HG03196 (cell line): ENCODE data around the gene TSPAN4.

Experiments
- ATAC-seq: cut with Tn5 transposase; IDR thresholded peaks from one replicate; pipeline ENCODE4 v1.9.1; 2021; ENCODE audit not compliant: unreplicated experiment

Gene TSPAN4

DNA sequence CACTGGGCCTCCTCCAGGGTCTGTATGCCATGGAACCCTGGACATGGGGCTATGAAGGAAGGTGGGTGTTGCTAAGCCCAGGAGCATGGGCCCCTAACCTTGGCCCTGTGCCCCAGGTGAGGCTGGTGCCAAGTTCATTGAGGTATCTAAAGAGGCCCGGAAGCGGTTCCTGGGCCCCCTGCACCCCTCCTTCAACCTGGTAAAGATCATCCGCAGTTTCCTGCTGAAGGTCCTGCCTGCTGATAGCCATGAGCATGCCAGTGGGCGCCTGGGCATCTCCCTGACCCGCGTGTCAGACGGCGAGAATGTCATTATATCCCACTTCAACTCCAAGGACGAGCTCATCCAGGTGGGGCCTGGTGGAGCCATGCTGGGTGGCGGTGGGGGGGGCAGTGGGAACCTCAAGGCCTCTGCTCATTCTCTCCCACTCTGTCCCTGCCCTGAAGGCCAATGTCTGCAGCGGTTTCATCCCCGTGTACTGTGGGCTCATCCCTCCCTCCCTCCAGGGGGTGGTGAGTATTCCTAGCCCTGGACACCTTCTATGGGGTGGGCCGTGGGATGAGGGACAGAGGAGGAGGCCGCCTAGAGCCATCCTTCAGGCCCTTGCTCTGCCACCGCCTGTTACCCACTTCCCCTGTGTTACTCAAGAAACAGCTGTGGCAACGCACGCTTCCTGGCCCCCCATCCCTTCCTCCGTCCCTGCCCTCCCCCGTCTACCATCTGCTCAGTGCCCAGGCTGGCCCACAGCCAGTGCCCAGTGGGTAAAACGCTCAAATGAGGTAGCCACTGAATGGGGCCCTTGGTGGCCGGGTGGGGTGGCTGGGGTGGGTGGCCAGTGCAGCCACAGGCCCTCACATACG, 20.9 kb upstream of the TSPAN4 start:
- no peak for ATAC-seq

GRCh38 chr11:823441-824291, 19.0 kb upstream of the TSPAN4 start:
- ATAC-seq, result no peak

DNA sequence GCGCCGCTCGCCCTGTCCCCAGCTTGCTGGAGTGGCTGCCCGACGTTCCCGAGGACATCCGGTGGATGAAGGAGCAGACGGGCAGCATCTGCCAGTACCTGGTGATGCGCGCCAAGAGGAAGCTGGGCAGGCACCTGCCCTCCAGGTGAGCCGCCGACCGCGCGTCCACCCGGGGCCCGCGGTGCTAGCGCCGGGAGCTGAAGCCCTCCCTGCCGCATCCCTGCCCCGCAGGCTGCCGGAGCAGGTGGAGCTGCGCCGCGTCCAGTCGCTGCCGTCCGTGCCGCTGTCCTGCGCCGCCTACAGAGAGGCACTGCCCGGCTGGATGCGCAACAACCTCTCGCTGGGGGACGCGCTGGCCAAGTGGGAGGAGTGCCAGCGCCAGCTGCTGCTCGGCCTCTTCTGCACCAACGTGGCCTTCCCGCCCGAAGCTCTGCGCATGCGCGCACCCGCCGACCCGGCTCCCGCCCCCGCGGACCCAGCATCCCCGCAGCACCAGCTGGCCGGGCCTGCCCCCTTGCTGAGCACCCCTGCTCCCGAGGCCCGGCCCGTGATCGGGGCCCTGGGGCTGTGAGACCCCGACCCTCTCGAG, 18.3 kb upstream of the TSPAN4 start:
- no peak for ATAC-seq

DNA sequence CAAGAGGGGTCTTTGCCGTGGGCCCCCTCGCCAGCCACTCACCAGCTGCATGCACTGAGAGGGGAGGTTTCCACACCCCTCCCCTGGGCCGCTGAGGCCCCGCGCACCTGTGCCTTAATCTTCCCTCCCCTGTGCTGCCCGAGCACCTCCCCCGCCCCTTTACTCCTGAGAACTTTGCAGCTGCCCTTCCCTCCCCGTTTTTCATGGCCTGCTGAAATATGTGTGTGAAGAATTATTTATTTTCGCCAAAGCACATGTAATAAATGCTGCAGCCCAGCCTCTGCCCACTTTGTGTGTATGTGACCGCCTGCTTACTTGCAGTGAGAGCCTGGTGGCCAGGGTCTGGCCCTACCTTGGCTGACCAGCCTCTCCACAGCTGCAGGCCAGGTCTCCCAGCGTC, 17.7 kb upstream of the TSPAN4 start:
- ATAC-seq, result no peak

DNA sequence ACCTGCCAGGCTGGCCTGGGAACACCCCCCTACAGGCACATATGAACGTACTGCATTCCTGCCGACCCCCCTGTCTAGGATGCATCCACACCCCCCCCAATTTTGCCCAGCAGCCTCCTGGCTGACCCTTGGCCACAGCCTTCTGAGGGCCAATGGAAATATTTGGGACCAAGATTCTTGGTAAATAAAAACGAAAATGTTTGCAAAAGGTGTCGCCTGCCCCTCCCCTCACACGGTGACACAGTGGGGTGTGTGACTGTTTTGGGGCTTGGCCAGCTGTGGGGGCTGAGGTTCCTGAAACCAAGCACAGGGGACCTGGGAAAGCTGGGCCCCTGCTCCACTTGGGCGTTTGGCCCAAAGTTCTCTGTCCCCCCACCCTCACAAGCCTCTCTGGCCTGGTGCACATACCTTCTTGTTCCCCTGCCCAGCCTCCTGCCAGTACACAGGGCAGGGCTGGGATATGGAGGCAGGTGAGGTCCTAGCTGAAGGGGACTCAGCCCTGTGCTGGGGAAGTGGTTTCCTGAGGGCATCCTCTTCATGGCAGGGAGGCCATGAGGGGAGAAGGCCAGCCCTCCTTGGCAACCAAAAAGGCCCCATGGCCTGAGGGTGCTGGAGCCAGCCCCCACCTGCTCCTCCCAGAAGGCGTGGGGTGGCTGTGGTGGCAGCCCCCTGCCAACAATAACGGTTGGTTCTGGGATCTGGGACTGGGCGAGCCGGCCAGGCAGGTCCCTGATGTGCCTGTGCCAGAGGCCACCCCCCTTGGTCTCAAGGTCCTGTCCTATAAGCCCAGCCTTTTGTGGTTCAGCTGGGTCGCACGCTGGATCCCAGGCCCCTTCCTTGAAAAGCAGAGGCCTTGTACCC, 17.1 kb upstream of the TSPAN4 start:
- no peak for ATAC-seq

DNA sequence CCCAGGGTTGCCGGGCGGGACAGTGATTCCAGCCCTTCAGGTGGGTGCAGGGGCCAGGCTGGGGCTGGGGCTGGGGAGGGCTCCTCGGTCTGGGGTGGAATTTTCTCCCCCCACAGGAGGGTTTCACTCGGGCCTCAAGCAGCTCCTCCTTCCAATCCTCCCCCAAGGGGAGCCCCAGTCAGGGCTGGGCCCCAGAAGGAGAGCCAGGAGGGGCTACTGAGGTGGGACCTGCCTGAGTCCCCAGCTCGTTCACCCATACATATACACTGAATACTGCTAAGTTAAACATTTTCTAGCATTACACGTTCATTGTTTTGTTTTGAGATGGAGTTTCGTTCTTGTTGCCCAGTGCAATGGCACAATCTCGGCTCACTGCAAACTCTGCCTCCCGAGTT, 16.4 kb upstream of the TSPAN4 start:
- no peak for ATAC-seq

- ATAC-seq, result no peak
Measured at GRCh38 chr11:826836-827145, 15.9 kb upstream of the TSPAN4 start.

- no peak for ATAC-seq
Measured at GRCh38 chr11:827146-827896, 15.3 kb upstream of the TSPAN4 start.

GRCh38 chr11:827897-828192, 14.8 kb upstream of the TSPAN4 start, which contains the start of gene CRACR2B:
Gene CRACR2B, plus strand, starts transcription at chr11:827919. Its CDS starts 689 bp downstream, at chr11:828608.
- no peak for ATAC-seq

- ATAC-seq, result no peak
Measured at GRCh38 chr11:828506-829175, 14.0 kb upstream of the TSPAN4 start.

- no peak for ATAC-seq
Measured at GRCh38 chr11:829176-829846, 13.3 kb upstream of the TSPAN4 start.

DNA sequence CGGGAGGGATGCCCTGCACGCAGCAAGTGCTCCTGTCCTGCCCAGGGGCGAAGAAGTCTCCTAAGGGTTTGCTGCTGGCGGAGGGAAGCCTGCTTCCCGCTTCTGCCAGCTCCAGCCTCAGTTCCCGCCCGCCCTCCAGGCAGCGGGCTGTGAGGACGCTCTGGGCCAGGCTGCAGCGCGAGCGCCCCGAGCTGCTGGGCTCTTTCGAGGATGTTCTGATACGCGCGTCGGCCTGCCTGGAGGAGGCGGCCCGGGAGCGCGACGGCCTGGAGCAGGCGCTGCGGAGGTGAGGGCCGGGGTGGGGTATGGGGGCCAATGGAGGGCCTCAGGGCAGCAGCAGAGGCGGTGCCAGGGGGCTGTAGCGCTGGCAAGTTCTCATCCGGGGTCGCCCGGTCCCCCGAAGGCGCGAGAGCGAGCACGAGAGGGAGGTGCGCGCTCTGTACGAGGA, 12.8 kb upstream of the TSPAN4 start:
- no peak for ATAC-seq

DNA sequence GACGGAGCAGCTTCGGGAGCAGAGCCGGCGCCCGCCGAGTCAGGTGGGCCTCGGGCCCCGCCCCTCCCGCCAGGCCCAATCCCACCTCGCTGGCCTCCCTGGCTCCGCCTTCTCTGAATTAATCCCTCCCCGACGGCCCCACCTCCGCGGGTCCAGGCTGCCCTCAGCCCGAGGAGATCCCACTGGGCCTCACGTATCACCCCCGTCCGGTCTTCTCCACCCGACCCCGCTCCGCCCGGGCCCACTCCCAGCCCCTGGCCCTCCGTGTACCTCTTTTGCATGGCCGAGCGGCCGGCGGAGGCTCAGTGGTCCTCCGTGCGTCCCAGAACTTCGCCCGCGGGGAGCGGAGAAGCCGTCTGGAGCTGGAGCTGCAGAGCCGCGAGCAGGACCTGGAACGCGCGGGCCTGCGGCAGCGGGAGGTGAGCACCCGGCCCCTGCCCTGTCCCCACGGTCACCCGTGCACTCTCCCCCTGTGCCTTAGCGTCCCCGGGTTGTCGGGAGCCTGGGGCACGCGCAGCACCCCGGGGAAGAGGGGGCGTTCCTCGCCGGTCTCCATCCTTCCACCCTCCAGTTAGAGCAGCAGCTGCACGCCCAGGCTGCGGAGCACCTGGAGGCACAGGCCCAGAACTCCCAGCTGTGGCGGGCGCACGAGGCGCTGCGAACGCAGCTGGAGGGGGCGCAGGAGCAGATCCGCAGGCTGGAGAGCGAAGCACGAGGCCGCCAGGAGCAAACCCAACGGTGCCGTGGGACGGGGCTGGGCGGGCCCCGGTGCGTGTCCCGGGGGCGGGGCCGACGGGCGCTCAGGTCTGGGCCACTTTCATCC, 12.1 kb upstream of the TSPAN4 start:
- no peak for ATAC-seq

DNA sequence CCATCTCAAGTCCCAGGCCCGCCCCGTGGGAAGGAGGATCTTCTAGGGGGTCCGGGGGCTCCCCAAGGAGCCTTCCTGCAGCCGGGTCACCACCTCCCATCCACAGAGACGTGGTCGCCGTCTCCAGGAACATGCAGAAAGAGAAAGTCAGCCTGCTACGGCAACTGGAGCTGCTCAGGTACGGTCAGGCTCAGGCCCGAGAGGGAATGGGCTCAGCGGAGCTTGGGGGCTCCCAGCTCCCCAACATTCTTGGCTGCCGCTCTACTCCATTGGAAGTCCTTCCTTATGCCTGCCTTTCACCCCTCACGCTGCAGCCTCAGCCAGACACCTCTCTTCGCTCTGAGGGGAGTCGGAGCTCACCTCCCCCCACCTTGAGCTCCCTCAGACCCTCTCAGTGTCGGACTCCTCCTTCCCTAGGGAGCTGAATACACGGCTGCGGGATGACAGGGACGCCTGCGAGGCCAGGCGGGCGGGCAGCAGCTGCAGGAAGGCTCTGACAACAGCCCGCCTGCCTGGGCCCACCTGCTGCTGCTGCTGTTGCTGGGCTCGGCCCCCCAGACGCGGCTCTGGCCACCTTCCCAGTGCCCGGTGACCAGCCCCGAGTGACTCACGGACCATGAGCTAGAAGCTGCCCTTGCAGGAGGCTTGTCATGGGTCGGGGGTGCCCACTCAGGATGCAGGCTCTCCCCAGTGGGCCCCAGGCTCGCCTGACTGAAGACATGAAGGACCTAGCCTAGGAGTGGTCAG, 11.4 kb upstream of the TSPAN4 start:
- ATAC-seq, result no peak

DNA sequence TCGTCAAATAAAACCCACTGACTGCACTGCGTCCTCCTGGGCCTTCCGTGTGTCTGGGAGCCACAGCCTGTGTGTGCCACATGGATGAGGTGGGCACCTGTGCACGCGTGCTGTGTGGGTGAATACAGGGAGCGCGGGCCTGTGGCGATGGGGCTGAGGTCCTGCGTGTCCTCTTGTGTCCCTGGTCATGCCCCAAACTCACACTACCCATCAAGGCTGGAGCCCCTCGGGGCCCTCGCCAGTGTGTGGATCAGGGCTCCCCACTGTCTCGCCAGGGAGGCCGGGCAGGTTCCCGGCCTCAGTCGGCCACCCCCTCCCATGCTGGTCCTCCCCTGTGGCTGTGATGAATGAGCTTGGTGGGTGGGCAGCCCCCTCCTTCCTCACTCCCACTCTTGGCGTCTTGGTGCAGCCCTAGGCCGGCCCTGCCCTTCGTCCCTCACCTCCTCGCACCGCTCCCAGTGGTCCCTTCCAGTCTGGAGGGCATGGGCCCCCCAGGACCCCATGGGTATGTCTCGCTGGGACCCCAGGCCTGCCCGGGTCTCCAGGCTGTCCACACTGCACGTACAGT, 10.6 kb upstream of the TSPAN4 start:
- ATAC-seq, result no peak

- peak; percentile 31 for ATAC-seq
Measured at GRCh38 chr11:832529-833113, 10.0 kb upstream of the TSPAN4 start, which contains the start of gene CD151. Gene CD151, plus strand, starts transcription at chr11:832952. Its CDS starts 3,118 bp downstream, at chr11:836070.
